Keratinocyte (primary cell): Measurements from ENCODE around the gene CBL. TPM values are rescaled to one million over a fixed set of nuclear protein-coding genes. Genes with fewer than 3 reads are reported as not detected.

Source experiments
- DNase-seq: peaks from one replicate; pipeline ENCODE4 v3.0.0-alpha.2; 2011; ENCODE audit warnings: low read depth, missing footprints, low spot score
- FAIRE-seq: peaks from 2 replicates; lab custom pipeline; 2011; peaks lifted over from hg19 to GRCh38; lab: Jason Lieb, UNC
- H2AFZ ChIP-seq: 2 replicates; pipeline ENCODE4 v1.6.0; 2012; ENCODE audit warnings: low read length, control low read depth, inconsistent platforms; ENCODE audit not compliant: control insufficient read depth
- H3K27ac ChIP-seq: 2 replicates; pipeline ENCODE4 v1.5.1; 2011; ENCODE audit warnings: low read length; ENCODE audit not compliant: control insufficient read depth, insufficient read depth
- H3K27me3 ChIP-seq: 3 replicates; pipeline ENCODE4 v1.6.0; 2011; ENCODE audit warnings: low read length; ENCODE audit not compliant: control insufficient read depth, insufficient read depth; ENCODE audit errors: extremely low read depth
- H3K36me3 ChIP-seq, 2 experiments: 2 replicates in 1 of 2; 3 replicates in 1 of 2; pipeline ENCODE4 v1.5.1; 2011; ENCODE audit warnings: low read length in 2 of 2, mild to moderate bottlenecking in 1 of 2; ENCODE audit not compliant: control insufficient read depth in 2 of 2, insufficient read depth in 2 of 2; ENCODE audit errors: extremely low read depth in 1 of 2
- H3K4me1 ChIP-seq: 3 replicates; pipeline ENCODE4 v1.5.1; 2011; ENCODE audit warnings: low read length; ENCODE audit not compliant: control insufficient read depth, insufficient read depth; ENCODE audit errors: extremely low read depth
- H3K4me2 ChIP-seq: 3 replicates; pipeline ENCODE4 v1.6.0; 2011; ENCODE audit warnings: low read depth, low read length; ENCODE audit not compliant: control insufficient read depth, insufficient read depth; ENCODE audit errors: extremely low read depth
- H3K4me3 ChIP-seq, 3 experiments: fragments of 200-600 bp in 1 of 3; sonication (generic) in 1 of 3; 2 replicates in 2 of 3; 3 replicates in 1 of 3; pipeline ENCODE4 v1.5.1; 2011 to 2016; ENCODE audit warnings: low read length in 3 of 3, mild to moderate bottlenecking in 3 of 3, control low read depth in 2 of 3, inconsistent platforms in 1 of 3, low read depth in 1 of 3, mixed read lengths in 1 of 3, mixed run types in 1 of 3, moderate library complexity in 1 of 3; ENCODE audit not compliant: control insufficient read depth in 2 of 3, insufficient read depth in 2 of 3; ENCODE audit errors: extremely low read depth in 1 of 3
- H3K79me2 ChIP-seq: 2 replicates; pipeline ENCODE4 v1.6.0; 2012; ENCODE audit warnings: low read length; ENCODE audit not compliant: control insufficient read depth, insufficient read depth
- H3K9ac ChIP-seq: 3 replicates; pipeline ENCODE4 v1.6.0; 2011; ENCODE audit warnings: low read length; ENCODE audit not compliant: control insufficient read depth, insufficient read depth; ENCODE audit errors: extremely low read depth
- H3K9me1 ChIP-seq: 3 replicates; pipeline ENCODE4 v1.6.0; 2011; ENCODE audit warnings: low read length; ENCODE audit not compliant: control insufficient read depth, insufficient read depth; ENCODE audit errors: extremely low read depth
- H3K9me3 ChIP-seq: 2 replicates; pipeline ENCODE4 v1.5.1; 2012; ENCODE audit warnings: low read depth, low read length; ENCODE audit not compliant: control insufficient read depth
- H4K20me1 ChIP-seq: 3 replicates; pipeline ENCODE4 v1.6.0; 2011; ENCODE audit warnings: low read length; ENCODE audit not compliant: control insufficient read depth, insufficient read depth; ENCODE audit errors: extremely low read depth
- EZH2 ChIP-seq: IDR thresholded peaks from one replicate; pipeline ENCODE4 v1.6.1; 2012; ENCODE audit warnings: inconsistent platforms, mild to moderate bottlenecking, low read length, moderate library complexity
- dilution Hi-C: fragments of 300-500 bp; cut with MboI; formaldehyde crosslinking; loops from one replicate; pipeline ENCODE4 v1.7.0; 2020; ENCODE audit warnings: low sequenced_read_pairs; ENCODE audit not compliant: extremely low pct_ligation_motif_present
- polyA plus RNA-seq, 5 experiments: library from polyadenylated mRNA; depleted of rRNA in 3 of 5; stranded (reverse) in 3 of 5; stranded (forward) in 1 of 5; unstranded in 1 of 5; fragments of >200 nt; gene quantifications; 1 replicate in 1 of 5; 2 replicates in 3 of 5; 3 replicates in 1 of 5; pipeline versions ENCODE4 v1.2.1 to v1.2.3, GENCODE V29; 2011 to 2012; ENCODE audit warnings: missing spikeins in 2 of 5, low read depth in 1 of 5, low replicate concordance in 1 of 5
- TF ChIP-seq, protein P1 (sequence below), 3 experiments: IDR thresholded peaks in 1 of 3; conservative IDR thresholded peaks in 1 of 3; optimal IDR thresholded peaks in 1 of 3; 2 replicates in 2 of 3; 3 replicates in 1 of 3; pipeline versions ENCODE3 to v1.5.1; 2011; ENCODE audit warnings: low read length in 3 of 3, mild to moderate bottlenecking in 3 of 3, moderate library complexity in 2 of 3, control low read depth in 1 of 3, inconsistent platforms in 1 of 3; ENCODE audit not compliant: insufficient read depth in 2 of 3; ENCODE audit errors: extremely low read depth in 1 of 3

Gene CBL
- polyA plus RNA-seq, 1 donor (not counting 4 experiments of a cell fraction or from before 2014, with no cell fraction given), result 14.1 TPM

DNA sequence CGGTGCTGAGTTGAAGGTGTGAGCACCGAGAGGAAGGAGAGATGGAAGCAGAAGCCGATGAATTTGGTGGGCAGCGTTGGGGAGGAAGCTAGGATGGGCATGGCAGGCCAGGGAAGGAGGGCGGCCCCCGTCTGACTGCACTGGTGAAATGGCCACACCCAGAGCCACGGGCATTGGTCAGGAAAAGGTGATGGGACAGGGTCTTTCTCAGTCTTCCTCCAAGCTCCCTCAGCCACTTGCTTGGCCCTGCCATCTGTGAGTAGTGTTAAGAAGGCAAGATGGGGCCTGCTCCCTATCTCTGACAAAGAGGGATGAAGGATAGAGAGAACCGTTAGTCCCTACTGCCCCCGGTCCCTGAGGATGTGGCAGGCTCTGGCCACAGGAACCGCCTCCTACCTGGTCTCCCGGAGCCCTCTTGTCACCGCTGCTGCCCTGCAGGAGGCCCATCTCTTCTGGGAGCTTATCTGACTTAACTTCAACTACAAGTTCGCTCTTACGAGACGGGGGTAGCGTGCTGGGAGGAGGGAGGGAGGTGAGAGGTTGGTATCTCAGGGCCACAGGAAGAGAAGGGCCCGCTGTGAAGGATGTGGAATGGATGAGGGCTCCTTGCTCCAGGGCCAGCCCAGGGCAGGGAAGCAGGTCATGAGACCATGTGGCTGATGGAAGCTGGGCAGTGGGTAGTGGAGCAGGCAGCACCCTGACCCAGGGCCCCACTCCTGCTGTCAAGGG is 104.0 kb downstream of the CBL start:
- dilution Hi-C loops, result no loop called here
- TF ChIP-seq, protein P1, sequence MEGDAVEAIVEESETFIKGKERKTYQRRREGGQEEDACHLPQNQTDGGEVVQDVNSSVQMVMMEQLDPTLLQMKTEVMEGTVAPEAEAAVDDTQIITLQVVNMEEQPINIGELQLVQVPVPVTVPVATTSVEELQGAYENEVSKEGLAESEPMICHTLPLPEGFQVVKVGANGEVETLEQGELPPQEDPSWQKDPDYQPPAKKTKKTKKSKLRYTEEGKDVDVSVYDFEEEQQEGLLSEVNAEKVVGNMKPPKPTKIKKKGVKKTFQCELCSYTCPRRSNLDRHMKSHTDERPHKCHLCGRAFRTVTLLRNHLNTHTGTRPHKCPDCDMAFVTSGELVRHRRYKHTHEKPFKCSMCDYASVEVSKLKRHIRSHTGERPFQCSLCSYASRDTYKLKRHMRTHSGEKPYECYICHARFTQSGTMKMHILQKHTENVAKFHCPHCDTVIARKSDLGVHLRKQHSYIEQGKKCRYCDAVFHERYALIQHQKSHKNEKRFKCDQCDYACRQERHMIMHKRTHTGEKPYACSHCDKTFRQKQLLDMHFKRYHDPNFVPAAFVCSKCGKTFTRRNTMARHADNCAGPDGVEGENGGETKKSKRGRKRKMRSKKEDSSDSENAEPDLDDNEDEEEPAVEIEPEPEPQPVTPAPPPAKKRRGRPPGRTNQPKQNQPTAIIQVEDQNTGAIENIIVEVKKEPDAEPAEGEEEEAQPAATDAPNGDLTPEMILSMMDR (optimal IDR thresholded peaks at IDR 0.05 in 1 of 3, IDR thresholded peaks at IDR 0.05 in 1 of 3, conservative IDR thresholded peaks at IDR 0.05 in 1 of 3; ENCODE audit: extremely low read depth in 1 of 3, insufficient read depth in 2 of 3, low read length in 3 of 3), result no peak
- no peak for TF ChIP-seq EZH2
- Histone ChIP-seq H3K27ac (no peak overlapping the region), H3K4me3 (no peak overlapping the region), H3K9ac (no peak overlapping the region), H3K4me1 (peaks cover 15% of the 10 kb centered on the region), H3K9me1 (peaks cover 4% of the 10 kb centered on the region), H3K36me3 (peaks cover 23 to 25% of the 10 kb centered on the region in 2 experiments), H4K20me1 (no peaks in the 10 kb centered on the region), H3K4me2 (peak overlapping the region; percentile 54), H3K27me3 (no peaks in the 10 kb centered on the region), H3K79me2 (no peaks in the 10 kb centered on the region), H3K9me3 (no peaks in the 10 kb centered on the region), H2AFZ (no peak overlapping the region)
- no peak for FAIRE-seq
- no peak for DNase-seq

DNA sequence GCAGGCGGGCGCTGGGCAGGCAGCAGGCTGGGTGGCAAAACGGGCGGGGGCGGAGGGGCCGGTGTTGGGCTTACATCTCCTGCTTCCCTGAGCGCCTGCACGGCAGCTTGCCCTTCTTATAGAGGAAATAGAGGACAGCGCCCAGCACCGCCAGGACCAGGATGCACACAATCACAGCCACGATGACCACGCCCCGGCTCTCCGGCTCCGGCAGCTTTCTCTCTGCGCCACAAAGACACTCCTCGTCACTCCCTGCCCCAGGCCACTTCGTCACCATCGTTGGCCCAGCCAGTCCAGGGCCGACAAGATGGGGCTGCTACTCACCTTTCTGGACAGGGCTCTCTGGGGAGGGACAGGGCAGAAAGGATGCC is 104.5 kb downstream of the CBL start:
- Histone ChIP-seq H3K9me3 (no peaks in the 10 kb centered on the region), H3K4me3 (no peak overlapping the region), H2AFZ (no peak overlapping the region), H3K9ac (no peak overlapping the region), H3K27ac (no peak overlapping the region), H3K4me2 (peak overlapping the region; percentile 54), H4K20me1 (no peaks in the 10 kb centered on the region), H3K27me3 (no peaks in the 10 kb centered on the region), H3K4me1 (peaks cover 20% of the 10 kb centered on the region), H3K9me1 (peaks cover 4% of the 10 kb centered on the region), H3K79me2 (no peaks in the 10 kb centered on the region), H3K36me3 (peaks cover 21 to 23% of the 10 kb centered on the region in 2 experiments)
- FAIRE-seq (no peak), DNase-seq (no peak)
- no peak for TF ChIP-seq EZH2
- TF ChIP-seq, protein P1 (optimal IDR thresholded peaks at IDR 0.05 in 1 of 3, IDR thresholded peaks at IDR 0.05 in 1 of 3, conservative IDR thresholded peaks at IDR 0.05 in 1 of 3; ENCODE audit: extremely low read depth in 1 of 3, insufficient read depth in 2 of 3, low read length in 3 of 3), result no peak
- dilution Hi-C loops, result no loop called here
